OCI-LY7 (cell line): Measurements from ENCODE around the gene SPN. TPM values are rescaled to one million over a fixed set of nuclear protein-coding genes. Genes with fewer than 3 reads are reported as not detected.

ENCODE experiments used
- BruUV-seq: library from RNA; stranded (reverse); fragments of 400-500 nt; replicated peaks from 2 replicates; lab custom pipeline; 2021; lab: Mats Ljungman, UMichigan
- CTCF ChIA-PET: fragments of 300-600 bp; sonication (Branson Sonifier 250); formaldehyde crosslinking; loops from one replicate; lab custom pipeline; 2022; ENCODE audit warnings: antibody characterized with exemption; ENCODE audit not compliant: unreplicated experiment; lab: Charles Lee
- POLR2A ChIA-PET: fragments of 300-600 bp; sonication (Branson Sonifier 250); formaldehyde crosslinking; loops from one replicate; lab custom pipeline; 2022; ENCODE audit warnings: antibody characterized with exemption; lab: Charles Lee
- DNase-seq: peaks from one replicate; pipeline ENCODE4 v3.0.0-alpha.2; 2015; ENCODE audit warnings: low spot score
- H2AFZ ChIP-seq: fragments of 200-600 bp; sonication (generic), shearing (Covaris generic); 2 replicates; pipeline ENCODE4 v1.6.1; 2014; ENCODE audit warnings: mild to moderate bottlenecking, antibody characterized with exemption, low read length, moderate library complexity
- H3K27ac ChIP-seq: fragments of 200-600 bp; sonication (generic); 2 replicates; pipeline ENCODE4 v1.5.1; 2014; ENCODE audit warnings: mixed run types, low read depth, mild to moderate bottlenecking, moderate library complexity, low read length, inconsistent platforms; ENCODE audit not compliant: poor library complexity, severe bottlenecking
- H3K36me3 ChIP-seq: fragments of 200-600 bp; sonication (generic); 2 replicates; pipeline ENCODE4 v1.6.1; 2014; ENCODE audit warnings: mild to moderate bottlenecking, antibody characterized with exemption, low read length, moderate library complexity, mixed read lengths; ENCODE audit not compliant: insufficient read depth
- H3K4me1 ChIP-seq: fragments of 200-600 bp; sonication (generic); 2 replicates; pipeline ENCODE4 v1.5.1; 2014; ENCODE audit warnings: mild to moderate bottlenecking, low read length; ENCODE audit not compliant: insufficient read depth, poor library complexity, severe bottlenecking
- H3K4me2 ChIP-seq: fragments of 200-600 bp; sonication (generic); 2 replicates; pipeline ENCODE4 v1.6.1; 2014; ENCODE audit warnings: mild to moderate bottlenecking, low read length
- H3K4me3 ChIP-seq: fragments of 200-600 bp; sonication (generic); 2 replicates; pipeline ENCODE4 v1.5.1; 2014; ENCODE audit warnings: mild to moderate bottlenecking, low read depth, low read length; ENCODE audit not compliant: poor library complexity, severe bottlenecking
- H3K79me2 ChIP-seq: fragments of 200-600 bp; sonication (generic); 2 replicates; pipeline ENCODE4 v1.6.1; 2016; ENCODE audit warnings: low read depth, mild to moderate bottlenecking, low read length, moderate library complexity, mixed read lengths; ENCODE audit not compliant: insufficient read depth
- H3K9me2 ChIP-seq: fragments of 200-600 bp; sonication (generic); 2 replicates; pipeline ENCODE4 v1.6.1; 2016; ENCODE audit warnings: mild to moderate bottlenecking, low read length, mixed read lengths; ENCODE audit not compliant: insufficient read depth
- H3K9me3 ChIP-seq: fragments of 200-600 bp; sonication (generic); 2 replicates; pipeline ENCODE4 v1.6.1; 2014; ENCODE audit warnings: mild to moderate bottlenecking, mixed run types, low read length, mixed read lengths
- H4K20me1 ChIP-seq: fragments of 200-600 bp; sonication (generic); 2 replicates; pipeline ENCODE4 v1.6.1; 2014; ENCODE audit warnings: mild to moderate bottlenecking, antibody characterized with exemption, low read length, moderate library complexity, mixed read lengths; ENCODE audit not compliant: insufficient read depth
- EZH2phosphoT487 ChIP-seq: fragments of 200-600 bp; sonication (generic); IDR thresholded peaks from 2 replicates; pipeline ENCODE4 v1.6.1; 2018; ENCODE audit warnings: low read depth, borderline replicate concordance, mild to moderate bottlenecking, mixed run types, antibody characterized with exemption, low read length, moderate library complexity, mixed read lengths
- intact Hi-C: fragments of 100-400 bp; cut with micrococcal nuclease; formaldehyde crosslinking; loops from one replicate; pipeline ENCODE4 v1.10.0; 2022; ENCODE audit not compliant: unreplicated experiment
- total RNA-seq, 2 experiments: library from RNA; depleted of rRNA in 1 of 2; stranded (reverse); fragments of >200 nt in 1 of 2; shearing (Covaris generic) in 1 of 2; gene quantifications; 2 replicates each; pipeline ENCODE4 v1.2.3, GENCODE V29; 2014 to 2022
- TF ChIP-seq, protein P1 (sequence below): fragments of 200-600 bp; sonication (generic); conservative IDR thresholded peaks from 2 replicates; pipeline ENCODE4 v1.5.1; 2014; ENCODE audit warnings: mild to moderate bottlenecking, antibody characterized with exemption, low read length, moderate library complexity, mixed read lengths

Gene SPN
- total RNA-seq, 2 experiments from 2014 or later = 59.4 to 90.5 TPM

GRCh38 chr16:29698484-29699323, 35.7 kb downstream of the SPN start:
- H3K27ac ChIP-seq = no peak overlapping the region
- H3K4me3 ChIP-seq = no peak overlapping the region
- H3K4me2 ChIP-seq = no peak overlapping the region
- no peaks in the 10 kb centered on the region for H3K79me2 ChIP-seq
- ChIA-PET CTCF (interaction anchor here (0.6 to 1.3 kb wide), 3 partner anchors 8 to 31 kb away, joined by 3 read pairs; no protein-coding TSS in a partner anchor), POLR2A (interaction anchor here (0.5 to 1.2 kb wide), 4 partner anchors 22 to 99 kb away, joined by 3 to 4 read pairs (median 4); no protein-coding TSS in a partner anchor)
- intact Hi-C loops = no loop called here
- no peaks in the 10 kb centered on the region for H3K36me3 ChIP-seq
- H2AFZ ChIP-seq = no peak overlapping the region
- TF ChIP-seq, protein P1, sequence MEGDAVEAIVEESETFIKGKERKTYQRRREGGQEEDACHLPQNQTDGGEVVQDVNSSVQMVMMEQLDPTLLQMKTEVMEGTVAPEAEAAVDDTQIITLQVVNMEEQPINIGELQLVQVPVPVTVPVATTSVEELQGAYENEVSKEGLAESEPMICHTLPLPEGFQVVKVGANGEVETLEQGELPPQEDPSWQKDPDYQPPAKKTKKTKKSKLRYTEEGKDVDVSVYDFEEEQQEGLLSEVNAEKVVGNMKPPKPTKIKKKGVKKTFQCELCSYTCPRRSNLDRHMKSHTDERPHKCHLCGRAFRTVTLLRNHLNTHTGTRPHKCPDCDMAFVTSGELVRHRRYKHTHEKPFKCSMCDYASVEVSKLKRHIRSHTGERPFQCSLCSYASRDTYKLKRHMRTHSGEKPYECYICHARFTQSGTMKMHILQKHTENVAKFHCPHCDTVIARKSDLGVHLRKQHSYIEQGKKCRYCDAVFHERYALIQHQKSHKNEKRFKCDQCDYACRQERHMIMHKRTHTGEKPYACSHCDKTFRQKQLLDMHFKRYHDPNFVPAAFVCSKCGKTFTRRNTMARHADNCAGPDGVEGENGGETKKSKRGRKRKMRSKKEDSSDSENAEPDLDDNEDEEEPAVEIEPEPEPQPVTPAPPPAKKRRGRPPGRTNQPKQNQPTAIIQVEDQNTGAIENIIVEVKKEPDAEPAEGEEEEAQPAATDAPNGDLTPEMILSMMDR = no peak
- no peak for TF ChIP-seq EZH2phosphoT487
- BruUV-seq = no TSS peak
- no peaks in the 10 kb centered on the region for H3K9me3 ChIP-seq
- H3K4me1 ChIP-seq = peaks cover 26% of the 10 kb centered on the region
- H4K20me1 ChIP-seq = no peaks in the 10 kb centered on the region
- H3K9me2 ChIP-seq = no peaks in the 10 kb centered on the region
- DNase-seq = no peak

DNA sequence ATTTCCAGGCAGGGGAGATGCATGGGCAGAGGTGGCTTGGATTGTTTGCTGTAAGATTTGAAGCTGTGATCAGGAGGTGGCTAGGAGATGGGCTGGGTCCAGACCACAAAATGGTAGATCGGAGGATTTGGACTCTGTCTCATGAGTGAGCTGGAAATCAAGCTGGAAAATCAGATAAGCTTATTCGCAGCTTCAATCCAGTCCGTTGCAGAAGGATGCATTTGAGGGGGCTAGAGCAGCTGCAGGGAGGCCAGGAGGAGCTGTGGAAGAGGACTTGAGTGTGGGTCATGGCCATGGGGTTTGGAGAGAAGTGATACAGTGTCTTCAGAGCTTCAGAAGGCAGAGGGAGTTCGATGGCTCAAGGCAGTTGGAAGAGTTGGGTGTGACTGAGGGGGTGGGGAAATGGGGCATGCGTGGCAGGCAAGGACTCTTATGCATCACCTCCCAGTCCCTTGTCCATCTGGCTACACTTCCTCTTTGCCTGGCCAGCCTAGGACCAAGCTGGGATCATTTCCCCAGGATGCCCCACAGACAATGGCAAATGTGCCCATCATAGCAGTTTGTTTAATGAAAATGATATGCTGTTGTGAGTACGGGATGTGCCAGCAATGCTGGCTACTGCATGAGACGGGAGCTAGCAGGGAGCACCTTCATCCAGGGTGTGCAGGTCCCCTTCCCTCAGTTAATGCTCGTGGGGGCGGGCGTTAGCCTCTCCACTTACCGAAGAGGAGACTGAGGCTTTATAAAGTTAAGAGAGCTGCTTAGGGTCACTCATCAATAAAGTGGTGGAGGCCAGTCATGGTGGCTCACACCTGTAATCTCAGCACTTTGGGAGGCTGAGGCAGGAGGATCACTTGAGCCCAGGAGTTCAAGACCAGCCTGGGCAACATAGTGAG, 36.5 kb downstream of the SPN start:
- Histone ChIP-seq H3K4me2 (no peak overlapping the region), H4K20me1 (no peaks in the 10 kb centered on the region), H3K4me3 (no peak overlapping the region), H2AFZ (no peak overlapping the region), H3K4me1 (peaks cover 26% of the 10 kb centered on the region), H3K36me3 (no peaks in the 10 kb centered on the region), H3K79me2 (no peaks in the 10 kb centered on the region), H3K9me3 (no peaks in the 10 kb centered on the region), H3K9me2 (no peaks in the 10 kb centered on the region), H3K27ac (no peak overlapping the region)
- no TSS peak for BruUV-seq
- TF ChIP-seq, protein P1 = no peak
- no peak for TF ChIP-seq EZH2phosphoT487
- POLR2A ChIA-PET = interaction anchor here (0.6 to 1.2 kb wide), 2 partner anchors 23 to 50 kb away, joined by 3 read pairs; no protein-coding TSS in a partner anchor
- DNase-seq = no peak
- CTCF ChIA-PET = interaction anchor here (0.5 to 1.3 kb wide), 4 partner anchors 9 to 274 kb away, joined by 3 read pairs; partner anchors contain the start of gene TAOK2
- intact Hi-C loops = loop anchor here (1.0 to 2.0 kb wide), 3 partner anchors 21 to 321 kb away; partner anchors contain the start of gene KIF22
